GM12801 (cell line): ENCODE measurements around the gene CMTM8.

Experiments
- TF ChIP-seq, protein P1 (sequence below): IDR thresholded peaks from one replicate; pipeline ENCODE4 v1.5.1; 2011; ENCODE audit warnings: control low read depth; ENCODE audit not compliant: insufficient read length; ENCODE audit errors: extremely low read depth

Gene CMTM8

DNA sequence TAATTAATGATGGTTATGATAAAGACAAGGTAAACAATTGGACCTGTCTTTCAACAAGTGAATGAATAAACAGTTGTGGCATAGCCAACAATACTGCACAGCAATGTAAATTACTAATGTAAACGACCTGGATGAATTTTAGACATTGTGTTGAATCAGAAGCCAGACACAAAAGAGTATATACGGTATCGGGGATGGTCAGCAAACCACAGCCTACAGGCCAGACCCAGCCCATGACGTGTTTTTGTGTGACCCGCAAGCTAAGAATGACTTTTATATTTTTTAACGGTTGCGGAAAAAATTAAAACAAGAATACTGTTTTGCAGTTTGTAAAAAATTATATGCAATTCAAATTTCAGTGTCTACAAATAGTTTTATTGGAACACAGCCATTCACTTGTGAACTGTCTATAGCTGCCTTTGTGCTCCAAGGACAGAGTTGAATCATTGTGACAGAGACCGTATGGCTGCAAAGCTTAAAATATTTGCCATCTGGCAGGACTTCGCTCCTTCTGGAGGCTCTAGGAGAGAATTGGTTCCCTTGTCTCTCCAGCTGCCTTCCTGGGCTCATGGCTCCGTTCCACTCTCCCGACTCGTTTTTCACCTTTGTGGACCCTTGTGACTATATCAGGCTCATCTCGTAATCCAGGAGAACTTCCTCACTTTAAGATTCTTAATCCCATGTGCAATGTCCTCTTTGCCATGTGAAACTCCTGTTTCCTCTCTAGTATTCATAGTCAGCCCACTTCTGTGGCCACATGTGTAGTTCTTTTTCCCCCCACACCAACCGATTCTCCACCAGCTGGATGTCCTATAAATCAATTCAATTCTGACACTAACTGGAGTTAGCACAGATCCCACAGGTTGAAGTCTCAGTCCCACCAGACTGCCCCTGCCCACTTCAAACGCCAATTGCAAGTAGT lies 72.7 kb downstream of the CMTM8 start:
- TF ChIP-seq, protein P1, sequence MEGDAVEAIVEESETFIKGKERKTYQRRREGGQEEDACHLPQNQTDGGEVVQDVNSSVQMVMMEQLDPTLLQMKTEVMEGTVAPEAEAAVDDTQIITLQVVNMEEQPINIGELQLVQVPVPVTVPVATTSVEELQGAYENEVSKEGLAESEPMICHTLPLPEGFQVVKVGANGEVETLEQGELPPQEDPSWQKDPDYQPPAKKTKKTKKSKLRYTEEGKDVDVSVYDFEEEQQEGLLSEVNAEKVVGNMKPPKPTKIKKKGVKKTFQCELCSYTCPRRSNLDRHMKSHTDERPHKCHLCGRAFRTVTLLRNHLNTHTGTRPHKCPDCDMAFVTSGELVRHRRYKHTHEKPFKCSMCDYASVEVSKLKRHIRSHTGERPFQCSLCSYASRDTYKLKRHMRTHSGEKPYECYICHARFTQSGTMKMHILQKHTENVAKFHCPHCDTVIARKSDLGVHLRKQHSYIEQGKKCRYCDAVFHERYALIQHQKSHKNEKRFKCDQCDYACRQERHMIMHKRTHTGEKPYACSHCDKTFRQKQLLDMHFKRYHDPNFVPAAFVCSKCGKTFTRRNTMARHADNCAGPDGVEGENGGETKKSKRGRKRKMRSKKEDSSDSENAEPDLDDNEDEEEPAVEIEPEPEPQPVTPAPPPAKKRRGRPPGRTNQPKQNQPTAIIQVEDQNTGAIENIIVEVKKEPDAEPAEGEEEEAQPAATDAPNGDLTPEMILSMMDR, result no peak

GRCh38 chr3:32312251-32312650 lies 73.8 kb downstream of the CMTM8 start:
- TF ChIP-seq, protein P1, result no peak

GRCh38 chr3:32313169-32313568 lies 74.7 kb downstream of the CMTM8 start:
- TF ChIP-seq, protein P1, result no peak

- TF ChIP-seq, protein P1, result no peak
These were observed 75.4 kb downstream of the CMTM8 start for GRCh38 chr3:32313723-32314473.

- TF ChIP-seq, protein P1, result no peak
These were observed 77.0 kb downstream of the CMTM8 start for GRCh38 chr3:32315441-32315840.

DNA sequence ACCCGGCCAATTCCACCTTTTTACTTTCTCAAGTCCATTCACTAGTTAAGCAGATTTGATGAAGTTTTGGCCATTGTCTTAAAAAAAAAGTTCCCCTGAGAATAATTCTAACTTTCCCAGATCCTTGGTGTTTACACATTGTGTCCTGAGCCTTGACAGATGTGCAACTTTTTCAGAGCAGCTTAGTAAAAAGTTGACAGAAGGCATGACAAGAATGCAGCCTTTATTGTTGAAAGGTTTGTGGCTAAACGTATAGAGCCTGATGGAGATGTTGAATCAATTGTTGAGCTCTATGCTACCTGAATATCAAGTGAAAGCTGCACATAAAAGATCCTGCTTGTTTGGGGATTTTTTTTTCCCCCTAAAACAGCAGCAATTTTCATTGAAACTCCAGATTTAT lies 77.8 kb downstream of the CMTM8 start:
- TF ChIP-seq, protein P1, result no peak

DNA sequence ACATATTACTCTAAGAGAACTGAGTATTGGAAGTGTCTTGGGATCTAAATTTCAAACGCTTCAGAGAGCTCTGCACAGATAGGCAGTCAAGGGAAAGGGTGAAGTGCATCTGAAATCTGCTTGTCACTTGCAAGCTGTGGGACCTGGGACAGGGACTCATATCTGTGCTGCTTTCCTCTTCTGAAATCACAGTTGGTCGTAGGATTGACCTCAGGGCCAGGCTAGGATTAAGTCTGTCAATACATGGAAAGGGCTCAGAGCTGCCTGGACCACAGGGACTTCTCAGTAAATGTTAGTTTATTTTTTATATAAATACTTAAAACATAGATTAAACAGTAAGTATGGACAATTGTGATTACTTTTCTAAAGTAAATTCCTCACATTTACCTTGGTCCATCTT lies 78.5 kb downstream of the CMTM8 start:
- TF ChIP-seq, protein P1, result no peak
